ENCODE data around the gene CSTF2T. TPM values are rescaled to one million over a fixed set of nuclear protein-coding genes. Genes with fewer than 3 reads are reported as not detected.

Gene CSTF2T
- total and polyA plus RNA-seq, 10 donors, result 12.2 to 37.1 (median 29.9) TPM

DNA sequence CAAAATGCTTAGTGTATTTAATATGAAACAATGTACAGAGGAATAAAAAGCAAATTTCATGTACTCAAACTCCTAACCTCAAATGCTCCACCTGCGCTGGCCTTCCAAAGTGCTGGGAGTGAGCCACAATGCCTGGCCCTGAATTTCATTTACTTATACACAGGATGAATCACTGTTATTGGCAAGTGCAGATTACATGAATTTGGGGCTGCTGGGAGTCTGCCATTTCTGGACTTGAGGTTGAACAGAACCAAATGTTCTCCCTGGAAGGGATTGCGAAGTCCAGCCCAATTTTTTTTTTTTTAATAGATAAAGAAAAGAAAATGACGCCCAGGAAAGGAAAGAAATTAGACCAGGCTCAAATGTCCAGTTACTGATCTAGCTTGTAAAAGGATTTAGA is 6.8 kb upstream of the CSTF2T start:
- Histone ChIP-seq H3K36me3 (no peaks in the 10 kb centered on the region), H3K4me1 (no peaks in the 10 kb centered on the region), H3K9me3 (no peaks in the 10 kb centered on the region), H3K27ac (no peak overlapping the region), H3K4me3 (no peak overlapping the region), H3K27me3 (replicated peaks in 1 of 7) (peaks cover 0 to 3% (median 0%) of the 10 kb centered on the region in 7 donors)
- WGBS, 5 donors, result 71 to 93% (median 91%) methylated on average over 3 of the region's 3 CpGs
- intact Hi-C loops (cut with DNase I; ENCODE audit: low total_unique reads), result no loop called here
- no peak for DNase-seq
- no peak for TF ChIP-seq POLR2A (IDR thresholded peaks at IDR 0.05)
- TF ChIP-seq CTCF (IDR thresholded peaks at IDR 0.05 in 8 of 11, conservative IDR thresholded peaks at IDR 0.05 in 3 of 11), result no peak
- TF ChIP-seq POLR2AphosphoS5 (IDR thresholded peaks at IDR 0.05), result no peak

DNA sequence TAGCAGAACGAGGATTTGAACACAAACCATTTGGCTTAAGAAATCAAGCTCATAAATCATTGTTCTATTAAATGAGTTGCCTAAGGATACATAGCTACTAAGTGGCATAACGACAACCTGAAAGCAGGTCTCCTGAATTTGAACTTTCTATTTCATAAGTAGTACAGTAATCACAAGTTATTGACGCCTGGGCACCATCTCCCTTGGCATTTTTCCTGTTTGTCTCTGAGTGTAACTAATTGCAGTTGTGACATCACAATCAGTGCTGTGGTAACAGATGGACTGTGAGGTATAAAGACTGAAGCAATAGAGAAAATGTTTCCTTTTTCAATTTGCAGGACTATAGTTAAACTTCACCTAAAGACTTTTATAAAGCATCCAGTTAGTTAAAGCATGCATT is 6.4 kb upstream of the CSTF2T start:
- H3K27ac ChIP-seq, result no peak overlapping the region
- TF ChIP-seq CTCF (IDR thresholded peaks at IDR 0.05 in 8 of 11, conservative IDR thresholded peaks at IDR 0.05 in 3 of 11) (no peak), POLR2AphosphoS5 (IDR thresholded peaks at IDR 0.05) (no peak), POLR2A (IDR thresholded peaks at IDR 0.05) (no peak)
- H3K4me3 ChIP-seq, result no peak overlapping the region
- 69 to 82% (median 77%) methylated on average over 3 of the region's 3 CpGs for WGBS, 5 donors
- peaks cover 0 to under 1% (median 0%) of the 10 kb centered on the region in 6 donors for H3K4me1 ChIP-seq
- no peaks in the 10 kb centered on the region for H3K36me3 ChIP-seq
- no peak for DNase-seq
- no peaks in the 10 kb centered on the region for H3K9me3 ChIP-seq
- intact Hi-C loops (cut with DNase I; ENCODE audit: low total_unique reads), result no loop called here
- peaks cover 0 to 3% (median 0%) of the 10 kb centered on the region in 7 donors for H3K27me3 ChIP-seq (replicated peaks in 1 of 7)

DNA sequence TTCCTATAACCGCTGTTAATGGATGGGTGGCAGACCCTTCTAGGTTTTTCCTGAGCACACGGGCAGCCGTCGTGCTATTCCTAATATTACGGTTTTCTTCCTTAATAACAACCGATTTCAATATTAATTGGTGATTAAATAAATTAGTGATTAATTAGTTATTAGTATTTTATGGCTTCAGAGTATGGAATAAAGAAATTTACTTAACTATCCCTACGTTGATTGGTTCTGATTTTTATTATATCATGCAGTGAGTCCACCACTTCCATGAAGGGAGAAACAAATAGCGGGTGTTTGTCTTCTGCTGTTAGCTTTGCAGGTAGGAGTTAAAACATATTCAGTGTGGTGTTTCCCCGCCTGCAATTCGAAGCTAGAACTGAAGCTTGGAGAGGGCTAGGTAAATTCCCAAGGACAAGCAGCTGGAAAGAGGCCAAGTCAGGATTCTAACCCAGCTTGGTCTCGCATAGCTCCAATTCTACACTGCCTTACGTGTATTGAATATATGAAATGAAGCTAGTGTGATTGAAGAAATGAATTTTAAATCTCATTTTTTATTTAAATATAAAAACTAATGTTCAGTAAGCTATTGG is 928 bp upstream of the CSTF2T start:
- H3K9me3 ChIP-seq, result no peaks in the 10 kb centered on the region
- DNase-seq, result no peak
- intact Hi-C loops (cut with DNase I; ENCODE audit: low total_unique reads), result no loop called here
- H3K4me3 ChIP-seq, result peak overlapping the region; percentile 69 to 84 (median 76)
- H3K4me1 ChIP-seq, result peaks cover 26 to 47% (median 43%) of the 10 kb centered on the region in 6 donors
- TF ChIP-seq POLR2A (IDR thresholded peaks at IDR 0.05), result no peak
- no peak for TF ChIP-seq POLR2AphosphoS5 (IDR thresholded peaks at IDR 0.05)
- no peak for TF ChIP-seq CTCF (IDR thresholded peaks at IDR 0.05 in 8 of 11, conservative IDR thresholded peaks at IDR 0.05 in 3 of 11)
- WGBS, 5 donors, result 38 to 43% (median 41%) methylated on average over 12 of the region's 12 CpGs
- no peaks in the 10 kb centered on the region for H3K27me3 ChIP-seq (replicated peaks in 1 of 7)
- peaks cover 0 to 25% (median 0%) of the 10 kb centered on the region in 6 donors for H3K36me3 ChIP-seq
- H3K27ac ChIP-seq, result peak overlapping the region; percentile 90 to 98 (median 94)

DNA sequence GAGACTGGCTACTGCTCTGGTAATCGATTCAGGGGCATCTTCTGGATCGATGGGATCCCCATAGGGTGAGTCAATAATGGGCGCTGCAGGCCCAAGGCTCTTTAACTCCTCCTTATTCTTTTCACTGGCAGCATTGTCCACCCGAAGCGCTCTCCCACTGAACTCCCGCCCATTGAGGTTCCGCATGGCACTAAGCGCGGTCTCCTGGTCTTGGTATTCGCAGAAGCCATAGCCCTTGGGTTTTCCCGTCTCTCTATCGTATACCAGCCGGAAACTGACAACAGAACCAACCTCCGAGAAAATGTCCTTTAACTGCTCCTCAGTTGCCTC is 285 bp downstream of the CSTF2T start:
- Histone ChIP-seq H3K27ac (peak overlapping the region; percentile 90 to 98 (median 94)), H3K27me3 (replicated peaks in 1 of 7) (no peaks in the 10 kb centered on the region), H3K4me1 (peaks cover 28 to 60% (median 50%) of the 10 kb centered on the region in 6 donors), H3K36me3 (peaks cover 0 to 25% (median 0%) of the 10 kb centered on the region in 6 donors), H3K9me3 (no peaks in the 10 kb centered on the region), H3K4me3 (peak overlapping the region; percentile 69 to 84 (median 76))
- no peak for TF ChIP-seq CTCF (IDR thresholded peaks at IDR 0.05 in 8 of 11, conservative IDR thresholded peaks at IDR 0.05 in 3 of 11)
- TF ChIP-seq POLR2AphosphoS5 (IDR thresholded peaks at IDR 0.05), result no peak
- no peak for TF ChIP-seq POLR2A (IDR thresholded peaks at IDR 0.05)
- peak; percentile 84 for DNase-seq
- intact Hi-C loops (cut with DNase I; ENCODE audit: low total_unique reads), result no loop called here
- 0 to 3% (median 2%) methylated on average over 5 to 14 of the region's 14 CpGs for WGBS, 5 donors

Data from spleen (tissue), 11 donors.